Activated gamma-delta T cell treated with anti-CD3 and anti-CD28 coated beads, Interleukin-2, amount 50 U/mL, for 16 hours (primary cell): ENCODE results near the gene TUBB2A.
"Not testable (repeated sequence)": the region's sequence is repeated elsewhere in the genome, so short reads cannot be mapped to it uniquely, and the experiment has no call there.

Experiments
- DNase-seq: peaks from one replicate; pipeline ENCODE4 v3.0.0-alpha.2; 2020; ENCODE audit warnings: low read depth

The TUBB2A gene

DNA sequence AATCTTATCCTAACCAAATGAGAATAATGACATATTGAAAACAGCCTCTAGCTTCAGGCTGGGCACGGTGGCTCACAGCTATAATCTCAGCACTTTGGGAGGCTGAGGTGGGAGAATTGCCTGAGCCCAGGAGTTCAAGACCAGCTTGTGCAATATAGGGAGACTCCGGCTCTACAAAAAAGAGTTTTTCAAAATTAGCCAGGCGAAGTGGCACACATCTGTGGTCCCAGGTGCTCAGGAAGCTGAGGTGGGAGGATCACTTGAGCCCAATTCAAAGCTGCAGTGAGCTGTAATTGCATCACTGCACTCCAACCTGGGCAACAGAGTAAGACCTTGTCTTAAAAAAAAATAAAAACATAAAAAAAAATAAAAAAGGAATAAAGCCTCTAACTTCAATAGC, 4.7 kb downstream of the TUBB2A start:
- no peak for DNase-seq

DNA sequence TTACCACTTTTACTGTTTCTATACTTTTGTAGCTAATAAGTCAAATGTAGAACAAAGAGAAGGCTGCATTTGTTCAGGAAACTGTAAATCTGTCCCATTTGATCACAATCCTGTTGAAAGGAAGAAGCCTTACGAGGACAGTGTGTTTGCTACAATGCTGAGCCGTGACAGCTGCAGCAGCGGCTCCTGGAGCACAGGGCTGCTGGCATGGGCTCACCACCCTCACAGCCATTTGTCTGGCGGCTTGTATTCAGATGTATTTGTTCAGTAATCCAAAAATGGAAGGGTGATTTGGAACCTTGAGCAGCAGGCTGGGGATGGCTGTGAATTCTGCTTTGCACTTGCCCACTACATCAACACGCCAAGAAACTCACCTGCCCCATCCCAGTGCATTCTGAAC, 5.7 kb downstream of the TUBB2A start:
- no peak for DNase-seq

DNA sequence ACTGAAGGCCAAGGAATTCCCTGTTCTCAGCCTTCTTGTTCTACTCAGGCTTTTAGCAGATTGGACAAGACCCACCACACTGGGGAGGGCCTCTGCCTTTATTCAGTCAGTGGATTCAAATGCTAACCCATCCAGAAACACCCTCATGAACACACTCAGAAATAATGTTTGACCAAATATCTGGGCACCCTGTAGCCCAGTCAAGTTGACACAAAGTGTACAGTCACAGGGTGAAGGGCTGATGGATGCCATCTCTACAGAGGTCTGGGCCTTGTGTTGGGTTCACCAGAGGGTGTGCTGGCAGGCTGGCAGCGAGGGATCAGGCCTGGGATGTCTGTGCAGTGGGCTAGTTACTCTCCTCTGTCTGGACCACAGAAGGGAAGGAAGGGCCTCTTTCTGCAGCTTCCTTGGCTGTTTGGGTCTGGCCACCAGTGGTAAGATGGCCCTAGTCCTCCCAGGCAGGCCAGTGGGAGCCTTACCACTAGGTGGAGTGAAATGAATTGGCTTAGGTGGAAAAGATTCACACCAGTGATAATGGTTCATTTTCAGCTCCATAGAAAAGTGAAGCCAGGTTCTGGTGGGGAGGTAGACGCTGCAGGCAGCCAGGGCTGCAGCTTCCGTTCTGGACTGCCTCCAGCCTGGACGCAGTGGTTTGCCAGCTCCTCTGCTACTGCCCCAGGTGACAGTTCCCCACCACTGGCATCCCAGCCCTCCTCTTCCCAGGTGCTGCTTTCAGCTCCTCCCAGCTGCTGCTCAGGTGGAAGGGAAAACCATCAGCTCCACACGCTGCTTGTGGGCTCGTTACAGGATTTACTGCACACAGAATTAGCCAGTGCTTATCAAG, 9.2 kb downstream of the TUBB2A start:
- DNase-seq, result no peak

- DNase-seq, result no peak
Measured at GRCh38 chr6:3144571-3144970, 12.8 kb downstream of the TUBB2A start.

- DNase-seq, result no peak
Measured at GRCh38 chr6:3143158-3143557, 14.2 kb downstream of the TUBB2A start.

- no peak for DNase-seq
Measured at GRCh38 chr6:3142536-3142935, 14.8 kb downstream of the TUBB2A start.

- DNase-seq, result no peak
Measured at GRCh38 chr6:3140201-3140600, 17.1 kb downstream of the TUBB2A start.

DNA sequence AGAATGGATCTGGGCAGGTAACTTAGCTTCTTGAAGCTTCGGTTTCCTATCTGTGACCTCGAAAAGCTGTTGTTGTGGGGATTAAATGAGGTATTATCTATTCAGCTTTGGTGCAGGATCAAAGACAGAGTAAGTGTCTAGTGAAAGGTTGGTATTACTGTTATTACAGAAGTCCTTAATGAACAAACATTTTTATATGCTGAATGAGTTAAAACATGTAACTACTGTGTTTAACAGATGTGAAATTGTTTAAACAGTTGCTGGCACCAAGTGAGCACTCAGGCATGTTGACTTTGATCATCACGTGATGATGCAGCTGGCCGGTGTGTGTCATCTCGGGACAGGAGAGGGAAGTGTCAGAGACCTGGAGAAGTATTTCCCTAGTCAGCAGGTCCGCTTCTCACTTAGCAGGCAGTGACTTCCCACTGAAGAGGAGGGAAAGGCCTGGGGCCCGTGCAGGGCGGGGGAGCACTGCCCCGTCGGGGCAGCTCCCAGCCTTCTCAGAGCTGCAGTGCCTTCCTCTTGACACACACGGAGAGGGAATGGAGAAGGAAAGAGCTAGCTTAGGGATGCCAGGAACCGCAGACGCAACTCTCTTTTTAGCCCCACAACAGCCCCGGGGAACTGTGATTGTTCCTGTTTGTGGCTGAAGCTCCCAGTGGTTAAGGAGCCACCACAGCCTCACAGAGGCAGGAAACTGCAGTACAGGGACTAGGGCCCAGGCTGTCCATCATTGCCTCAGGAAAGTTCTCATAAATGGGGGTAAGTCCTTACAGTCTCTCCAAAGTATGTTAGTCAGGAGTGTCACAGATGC, 18.0 kb downstream of the TUBB2A start:
- no peak for DNase-seq

- no peak for DNase-seq
Measured at GRCh38 chr6:3138341-3138740, 19.0 kb downstream of the TUBB2A start.

- DNase-seq, result not testable (repeated sequence)
Measured at GRCh38 chr6:3137873-3138272, 19.5 kb downstream of the TUBB2A start.

DNA sequence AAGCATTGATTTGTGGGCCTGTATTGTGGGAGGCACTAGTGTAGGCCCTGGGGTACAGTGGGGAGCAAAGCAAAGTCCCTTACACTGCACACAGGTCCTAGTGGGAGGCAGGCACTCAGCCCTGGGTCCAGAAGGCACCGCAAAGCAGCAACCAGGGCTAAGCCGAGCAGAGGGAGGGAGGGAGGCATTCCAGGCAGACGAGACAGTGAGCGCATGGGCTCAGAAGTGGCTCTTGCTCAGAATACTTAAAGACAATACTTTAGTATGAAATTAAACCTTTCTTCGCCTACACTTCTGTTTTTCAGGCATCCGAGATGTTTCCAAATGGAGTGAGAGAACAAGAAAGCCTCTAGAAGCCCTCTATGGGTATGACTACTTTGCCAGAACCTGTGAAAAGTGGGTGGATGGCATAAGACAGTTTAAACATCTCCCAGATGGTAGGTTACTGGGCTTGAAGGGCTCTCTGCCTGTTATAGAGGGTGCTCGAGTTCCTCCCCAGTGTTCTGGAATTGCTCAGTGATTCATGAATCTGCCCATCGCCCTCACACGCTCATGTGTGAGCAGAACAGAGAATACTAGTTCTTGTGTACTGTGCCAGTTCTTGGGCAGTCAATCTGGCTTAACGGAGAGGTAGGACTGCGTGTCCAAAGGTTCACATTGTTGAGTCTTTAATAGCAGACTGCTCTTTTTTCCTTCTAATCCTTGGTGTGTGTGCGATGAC, 20.1 kb downstream of the TUBB2A start:
- no peak for DNase-seq

DNA sequence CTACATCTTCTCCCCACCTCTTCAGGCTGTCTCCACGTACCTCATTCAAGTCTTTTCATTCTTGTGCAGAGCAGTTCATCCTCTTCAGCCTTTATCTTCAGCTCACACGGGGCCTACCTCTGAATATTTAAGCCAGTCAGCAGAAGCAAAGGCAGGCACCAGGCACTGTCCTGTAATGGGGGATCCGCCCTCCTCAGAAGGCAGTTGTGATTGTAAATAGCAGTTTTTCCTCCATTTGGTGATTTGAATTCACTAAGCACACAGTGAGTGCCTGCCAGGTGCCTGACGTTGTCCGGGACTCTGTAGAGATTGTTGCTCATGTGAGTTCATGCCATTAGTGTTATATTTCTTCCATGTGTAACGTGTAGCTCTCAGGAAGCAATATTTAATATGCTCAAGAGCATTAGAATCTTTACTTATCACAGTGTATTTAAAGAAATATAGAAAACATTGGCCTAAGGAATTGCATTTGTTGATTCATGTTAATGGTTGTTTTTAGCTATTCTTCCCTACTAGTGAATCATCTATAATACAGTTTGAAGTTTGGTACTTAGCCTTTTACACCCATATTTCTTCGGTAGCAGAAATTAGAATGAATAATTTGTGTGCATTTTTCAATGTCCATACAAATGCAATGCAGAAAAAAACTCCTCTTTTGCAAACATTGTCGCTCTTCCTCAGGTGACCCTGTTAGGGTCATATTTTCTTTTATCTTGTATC, 20.9 kb downstream of the TUBB2A start:
- no peak for DNase-seq

- no peak for DNase-seq
Measured at GRCh38 chr6:3135668-3136291, 21.6 kb downstream of the TUBB2A start.

DNA sequence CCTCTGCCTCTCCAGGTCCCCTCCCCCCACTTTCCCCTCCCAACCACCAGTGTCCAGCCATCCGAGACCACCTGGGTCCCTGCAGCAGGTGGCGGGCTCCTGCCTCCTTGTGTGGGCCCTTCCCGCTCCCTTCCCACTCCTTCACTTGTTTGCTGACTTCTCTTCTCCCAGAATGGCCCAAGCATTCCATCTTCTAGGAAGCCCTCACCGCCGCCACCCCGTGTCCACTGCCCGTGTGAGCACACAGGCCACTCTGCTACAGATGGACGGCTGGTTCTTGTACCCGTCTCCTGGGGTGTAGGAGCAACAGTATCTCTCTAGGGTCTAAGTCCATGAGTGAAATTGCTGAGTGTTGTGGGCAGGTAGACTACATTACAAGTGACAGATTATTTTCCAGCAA, 23.8 kb downstream of the TUBB2A start:
- DNase-seq, result no peak

DNA sequence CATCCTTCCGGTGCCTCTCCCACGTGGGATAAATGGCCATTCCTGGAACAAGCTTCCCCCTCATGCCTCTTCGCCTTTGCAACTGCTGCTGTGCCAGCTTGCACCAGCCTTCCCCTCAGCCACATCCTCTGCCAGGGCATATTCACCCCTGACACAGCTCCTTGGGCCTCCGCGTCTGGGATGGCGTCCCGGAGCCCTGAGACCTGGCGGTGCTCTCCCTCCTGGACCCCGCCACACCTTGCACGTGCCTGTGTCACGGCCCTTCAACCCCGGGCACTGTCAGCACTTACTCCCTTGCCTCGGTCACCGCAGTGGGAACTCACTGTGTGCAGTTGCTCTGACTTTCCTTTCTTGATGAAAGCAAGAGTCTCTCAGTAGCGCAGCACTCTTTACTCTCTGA, 25.6 kb downstream of the TUBB2A start:
- no peak for DNase-seq

DNA sequence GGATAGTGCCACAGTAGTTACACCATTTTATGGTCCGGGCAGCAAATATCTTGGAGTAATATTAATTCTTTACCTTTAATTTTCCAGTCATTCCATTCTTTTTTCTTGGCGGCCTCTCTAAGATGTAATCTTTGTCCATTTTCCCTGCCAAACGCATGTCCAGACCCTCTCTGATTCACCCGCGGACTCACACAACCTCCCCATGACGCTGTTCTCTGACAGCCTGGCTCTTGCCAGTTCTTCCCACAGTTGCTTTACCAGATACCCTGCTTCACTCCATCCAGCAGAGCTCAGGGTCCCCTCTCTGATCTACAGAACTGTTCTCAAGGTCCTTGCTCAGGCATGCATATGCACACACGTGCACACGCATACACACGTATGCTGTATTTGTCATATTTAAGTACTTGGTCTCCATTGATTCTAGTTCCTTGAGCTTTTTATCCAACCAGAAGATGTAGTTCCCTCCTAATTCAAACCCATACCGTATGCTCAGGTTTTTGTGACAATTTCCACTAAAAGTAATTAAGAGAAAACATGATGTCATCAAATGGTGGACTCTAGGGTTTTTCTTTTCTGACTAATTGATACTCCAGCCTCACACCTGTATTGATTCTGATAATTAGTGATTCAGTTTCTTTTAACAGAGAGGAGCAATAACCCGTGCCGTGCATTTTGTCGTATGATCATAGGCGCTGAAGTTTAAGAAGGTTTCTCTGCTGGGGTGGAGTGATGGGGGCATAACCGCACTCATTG, 28.8 kb downstream of the TUBB2A start:
- no peak for DNase-seq

DNA sequence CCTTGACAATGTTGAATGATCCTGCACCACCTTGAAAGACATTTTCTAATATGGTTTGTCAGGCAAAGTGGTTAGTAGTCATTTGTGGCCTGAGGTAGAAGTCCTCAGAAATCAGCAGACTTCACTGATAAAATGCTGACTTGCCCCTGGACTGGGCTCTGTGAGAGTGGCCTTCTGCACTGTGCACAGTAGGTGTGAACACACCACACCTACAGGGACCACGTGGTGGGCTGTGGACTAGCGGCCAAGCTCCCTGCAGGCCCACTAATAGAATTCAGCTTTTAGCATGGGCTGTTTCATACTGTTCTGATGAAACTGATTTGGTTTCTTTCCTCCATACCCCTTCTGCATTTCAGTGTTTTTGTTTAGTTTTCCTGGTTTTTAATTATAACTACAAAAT, 31.5 kb downstream of the TUBB2A start:
- no peak for DNase-seq

GRCh38 chr6:3124667-3125066, 32.7 kb downstream of the TUBB2A start:
- DNase-seq, result no peak

DNA sequence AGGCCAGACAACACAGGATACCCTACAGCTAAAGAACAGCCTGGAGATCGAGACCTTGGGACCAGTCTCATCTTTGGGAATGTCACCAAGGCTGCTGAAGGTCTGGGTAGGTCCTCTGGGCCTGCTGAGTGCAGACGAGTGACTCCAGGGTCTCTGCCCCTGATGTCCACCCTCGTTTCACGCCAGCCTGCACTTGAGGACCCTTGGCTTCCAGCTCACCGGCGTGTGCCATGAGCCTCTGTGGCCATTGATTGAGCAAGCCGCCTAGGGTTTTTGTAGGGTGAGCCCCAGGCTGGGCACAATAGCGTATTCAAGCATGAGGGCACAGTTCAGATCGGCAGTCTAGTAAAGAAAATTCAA, 34.5 kb downstream of the TUBB2A start:
- no peak for DNase-seq

DNA sequence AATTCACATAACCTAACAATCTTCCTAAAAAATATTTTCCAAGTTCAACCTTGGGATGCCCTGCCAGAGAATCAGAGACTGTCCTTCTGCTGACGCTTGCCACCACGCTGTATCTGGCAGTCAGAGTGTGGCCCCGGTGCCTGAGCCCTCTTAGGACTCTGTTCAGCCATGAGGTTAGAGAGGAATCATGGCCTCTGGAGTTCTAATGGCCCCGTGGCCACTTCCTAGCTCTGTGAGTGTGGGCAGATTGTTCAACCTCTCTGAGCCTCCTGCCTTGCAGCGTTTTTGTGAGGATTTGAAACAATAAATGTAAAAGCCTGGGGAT, 36.6 kb downstream of the TUBB2A start:
- DNase-seq, result no peak
